Right lobe of liver (tissue), 6 donors: ENCODE measurements around the gene MRGPRX2. TPM values are rescaled to one million over a fixed set of nuclear protein-coding genes. Genes with fewer than 3 reads are reported as not detected.

ENCODE experiments used
- ATAC-seq, 4 donors: fragments of 200-7000 bp; cut with Tn5 transposase; one replicate each; pipeline ENCODE4 v1.9.1; 2020; ENCODE audit warnings: mild to moderate bottlenecking in 4 of 4, moderate library complexity in 4 of 4
- DNase-seq, 3 donors: peaks; one replicate each; pipeline ENCODE4 v3.0.0-alpha.2; 2020
- H3K27ac ChIP-seq, 3 donors: fragments of 200-600 bp; one replicate each; pipeline ENCODE4 v1.8.0; 2022
- H3K27me3 ChIP-seq, 2 donors: fragments of 200-600 bp; one replicate each; pipeline ENCODE4 v1.8.0; 2022
- H3K36me3 ChIP-seq, 4 donors: fragments of 200-600 bp; sonication (generic) in 1 of 4; one replicate each; pipeline versions ENCODE4 v1.5.1 to v1.8.0; 2017 to 2022; ENCODE audit warnings: control low read depth in 1 of 4
- H3K4me1 ChIP-seq, 4 donors: fragments of 200-600 bp; sonication (generic) in 1 of 4; one replicate each; pipeline versions ENCODE4 v1.5.1 to v1.8.0; 2017 to 2022; ENCODE audit warnings: control low read depth in 1 of 4
- H3K4me3 ChIP-seq, 3 donors: fragments of 200-600 bp; one replicate each; pipeline ENCODE4 v1.8.0; 2022
- H3K9me3 ChIP-seq, 4 donors: fragments of 200-600 bp; sonication (generic) in 1 of 4; one replicate each; pipeline versions ENCODE4 v1.5.1 to v1.8.0; 2017 to 2022; ENCODE audit warnings: control low read depth in 1 of 4
- CTCF ChIP-seq, 4 donors: fragments of 200-600 bp in 3 of 4; fragments of 450-650 bp in 1 of 4; IDR thresholded peaks; one replicate each; pipeline versions ENCODE4 v1.5.1 to v1.8.0; 2016 to 2022; ENCODE audit warnings: antibody characterized with exemption in 4 of 4, mild to moderate bottlenecking in 2 of 4
- POLR2A ChIP-seq: fragments of 450-650 bp; IDR thresholded peaks from one replicate; pipeline ENCODE4 v1.6.1; 2017; ENCODE audit warnings: antibody characterized with exemption, mild to moderate bottlenecking
- WGBS: methylation state at CpG from one replicate; pipeline ENCODE4 v1.1.6; 2018; ENCODE audit warnings: low coverage, low lambda C conversion rate; ENCODE audit not compliant: insufficient coverage; ENCODE audit errors: missing lambda C conversion rate; 5-methylcytosine and 5-hydroxymethylcytosine counted together
- intact Hi-C, 2 donors: fragments of 100-400 bp; cut with DNase I; formaldehyde crosslinking; loops; one replicate each; pipeline versions ENCODE4 v1.11.2 to v1.14.1; 2022
- total RNA-seq, 6 experiments: library from RNA; depleted of rRNA in 2 of 6; stranded (reverse); fragments of >200 nt in 2 of 6; fragmentation: NEBNext Ultra II Directional in 3 of 6; extraction: Animal tissue kit (Norgen Biotek cat#: 25700) in 3 of 6; gene quantifications; one replicate each; pipeline versions ENCODE4 v1.1.0 to v1.2.4, GENCODE V29; 2016 to 2023
- donor health status: DM: no; HTN: yes; CAD: no.
- donor health status: DM: no; HTN: no; CAD: no.
- donor health status: DM: no; HTN: no; CAD: no.
- donor health status: DM: no; HTN: yes; CAD: no.
- donor health status: DM: no; HTN: yes; CAD: no.

MRGPRX2 gene
- total RNA-seq, 6 experiments from 2014 or later, result not detected

- 70% methylated on average over 3 of the region's 3 CpGs for WGBS
- no peak overlapping the region for H3K27ac ChIP-seq
- TF ChIP-seq CTCF (IDR thresholded peaks at IDR 0.05), result no peak
- TF ChIP-seq POLR2A, result no peak
- H3K27me3 ChIP-seq, result no peaks in the 10 kb centered on the region
- no peaks in the 10 kb centered on the region for H3K4me1 ChIP-seq
- DNase-seq (no peak), ATAC-seq (no peak)
- H3K4me3 ChIP-seq, result no peak overlapping the region
- intact Hi-C loops, result no loop called here
- no peaks in the 10 kb centered on the region for H3K36me3 ChIP-seq
- H3K9me3 ChIP-seq, result no peaks in the 10 kb centered on the region
These were observed 47.2 kb downstream of the MRGPRX2 start for GRCh38 chr11:19013181-19013857.

- intact Hi-C loops, result no loop called here
- Histone ChIP-seq H3K36me3 (no peaks in the 10 kb centered on the region), H3K4me1 (no peaks in the 10 kb centered on the region), H3K9me3 (no peaks in the 10 kb centered on the region), H3K27ac (no peak overlapping the region), H3K27me3 (no peaks in the 10 kb centered on the region), H3K4me3 (no peak overlapping the region)
- ATAC-seq (no peak), DNase-seq (no peak)
- no peak for TF ChIP-seq CTCF (IDR thresholded peaks at IDR 0.05)
- TF ChIP-seq POLR2A, result no peak
These were observed 47.9 kb downstream of the MRGPRX2 start for GRCh38 chr11:19012636-19013035.

Other genes starting within 250 kb of the MRGPRX2 start
- not detected for gene MRGPRX1, start 121.3 kb downstream of the MRGPRX2 start, total RNA-seq
- 1 to 10 TPM in 5 of 6 experiments, under 1 TPM in 1; 0.73 to 4.2 (median 2.2) TPM for gene ZDHHC13, start 56.5 kb upstream of the MRGPRX2 start, total RNA-seq
- under 1 TPM in 2 of 6 experiments, not detected in 4; 0.22 to 0.81 TPM for gene CSRP3, start 141.3 kb upstream of the MRGPRX2 start, total RNA-seq
- gene E2F8, start 180.2 kb upstream of the MRGPRX2 start, total RNA-seq, result 1 to 10 TPM in 1 of 6 experiments, under 1 TPM in 4, not detected in 1; 0.19 to 2.0 (median 0.49) TPM